Choroid plexus epithelial cell (primary cell): ENCODE measurements around the gene AKR1C2.
"Not testable (repeated sequence)": the region's sequence is repeated elsewhere in the genome, so short reads cannot be mapped to it uniquely, and the experiment has no call there.

Source experiments
- DNase-seq: peaks from one replicate; pipeline ENCODE4 v3.0.0-alpha.2; 2010; ENCODE audit warnings: low read depth
- H3K4me3 ChIP-seq: 2 replicates; pipeline ENCODE4 v1.5.1; 2011; ENCODE audit warnings: low read depth, mild to moderate bottlenecking, control low read depth, low read length, moderate library complexity
- CTCF ChIP-seq: conservative IDR thresholded peaks from 2 replicates; pipeline ENCODE4 v1.5.1; 2011; ENCODE audit warnings: low read depth, mild to moderate bottlenecking, control low read depth, inconsistent platforms, low read length, moderate library complexity

Gene AKR1C2

GRCh38 chr10:5002013-5002727, 1.5 kb downstream of the AKR1C2 start:
- no peak for TF ChIP-seq CTCF
- no peak overlapping the region for H3K4me3 ChIP-seq
- no peak for DNase-seq

- no peak for DNase-seq
- no peak for TF ChIP-seq CTCF
- H3K4me3 ChIP-seq, result no peak overlapping the region
Measured at GRCh38 chr10:4998671-4999070, 5.0 kb downstream of the AKR1C2 start.

GRCh38 chr10:4994260-4994659, 9.4 kb downstream of the AKR1C2 start:
- DNase-seq, H3K4me3 ChIP-seq: not testable (repeated sequence)

GRCh38 chr10:4992564-4992963, 11.1 kb downstream of the AKR1C2 start:
- not testable (repeated sequence) for H3K4me3 ChIP-seq, DNase-seq

GRCh38 chr10:4991463-4991862, 12.2 kb downstream of the AKR1C2 start:
- not testable (repeated sequence) for H3K4me3 ChIP-seq, DNase-seq

- TF ChIP-seq CTCF, result no peak
- no peak overlapping the region for H3K4me3 ChIP-seq
- DNase-seq, result no peak
Measured at GRCh38 chr10:4990217-4990616, 13.4 kb downstream of the AKR1C2 start.

GRCh38 chr10:4988000-4988641, 15.5 kb downstream of the AKR1C2 start:
- H3K4me3 ChIP-seq, DNase-seq: not testable (repeated sequence)

- H3K4me3 ChIP-seq, result no peak overlapping the region
- peak; percentile 14 for TF ChIP-seq CTCF
- DNase-seq, result peak; percentile 24
Measured at GRCh38 chr10:4984971-4985594, 18.6 kb downstream of the AKR1C2 start.

GRCh38 chr10:4984223-4984622, 19.4 kb downstream of the AKR1C2 start:
- no peak overlapping the region for H3K4me3 ChIP-seq
- no peak for TF ChIP-seq CTCF
- no peak for DNase-seq
